NCI-H2029 (cell line): Measurements from ENCODE around the gene HRH4.

Experiments
- DNase-seq: peaks from one replicate; lab custom pipeline; 2025; lab: John Stamatoyannopoulos, UW

The HRH4 gene

DNA sequence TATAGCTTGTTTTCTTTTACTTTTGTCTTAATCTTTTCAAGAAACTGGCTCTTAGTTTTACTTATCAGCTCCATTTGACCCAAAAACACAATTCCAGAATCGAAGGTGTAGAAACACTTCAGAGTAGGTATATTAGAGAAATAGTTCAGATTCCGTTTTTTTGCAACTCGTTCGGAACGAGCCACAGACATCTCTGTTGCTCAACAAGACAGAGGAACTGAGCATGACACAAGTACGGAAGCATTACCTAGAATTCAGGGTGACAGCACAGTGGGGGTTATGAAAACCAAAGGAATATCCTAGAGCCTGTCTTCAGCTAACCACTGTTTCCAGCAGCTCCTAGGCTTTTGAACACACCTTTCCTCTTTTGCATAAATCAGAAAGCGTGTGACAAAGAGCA, 5.0 kb downstream of the HRH4 start:
- DNase-seq, result no peak

DNA sequence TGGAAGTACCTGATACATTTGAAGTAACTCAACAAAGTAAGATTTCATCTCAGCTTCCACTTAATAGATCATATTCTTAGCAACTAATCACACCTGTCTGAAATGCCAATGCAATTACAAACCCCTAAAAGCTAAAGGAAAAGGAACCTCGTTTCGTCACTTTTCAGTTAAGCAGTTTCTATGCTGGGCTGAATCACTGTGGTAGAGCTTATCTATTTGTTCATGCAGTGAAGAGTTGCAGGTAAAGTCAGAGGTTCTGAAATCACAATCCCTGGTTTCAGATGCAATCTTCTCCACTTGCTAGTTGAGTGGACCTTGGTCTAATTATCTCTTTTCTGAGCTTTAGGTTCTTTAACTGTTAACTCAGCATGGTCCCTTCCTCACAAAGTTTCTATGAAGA, 6.3 kb downstream of the HRH4 start:
- DNase-seq, result no peak

DNA sequence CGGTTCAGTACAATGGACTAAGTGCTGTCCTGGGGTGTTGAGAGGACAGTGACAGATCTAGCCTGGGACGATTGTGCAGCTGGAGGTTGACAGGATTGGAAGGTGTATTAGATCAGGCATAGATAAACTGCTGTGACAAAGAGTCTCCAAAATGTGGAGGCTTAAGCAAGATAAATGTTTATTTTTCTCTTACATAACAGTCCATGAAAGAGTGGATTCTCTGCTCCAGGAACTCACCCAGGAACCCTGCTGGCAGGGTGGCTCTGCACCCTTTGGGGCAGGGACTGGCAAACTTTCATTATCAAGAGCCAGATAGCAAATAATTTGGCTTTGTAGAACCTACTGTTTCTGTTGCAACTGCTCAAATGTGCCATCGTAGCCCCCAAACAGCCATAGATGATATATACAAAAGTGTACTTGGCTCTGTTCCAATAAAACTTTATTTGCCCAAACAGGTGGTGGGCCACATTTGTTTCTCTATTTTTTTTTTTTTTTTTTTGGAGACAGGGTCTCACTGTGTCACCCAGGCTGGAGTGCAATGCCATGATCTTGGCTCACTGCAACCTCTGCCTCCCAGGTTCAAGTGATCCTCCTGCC, 9.7 kb downstream of the HRH4 start:
- DNase-seq, result no peak

- no peak for DNase-seq
Observed at GRCh38 chr18:24470805-24471204, 10.4 kb downstream of the HRH4 start.

DNA sequence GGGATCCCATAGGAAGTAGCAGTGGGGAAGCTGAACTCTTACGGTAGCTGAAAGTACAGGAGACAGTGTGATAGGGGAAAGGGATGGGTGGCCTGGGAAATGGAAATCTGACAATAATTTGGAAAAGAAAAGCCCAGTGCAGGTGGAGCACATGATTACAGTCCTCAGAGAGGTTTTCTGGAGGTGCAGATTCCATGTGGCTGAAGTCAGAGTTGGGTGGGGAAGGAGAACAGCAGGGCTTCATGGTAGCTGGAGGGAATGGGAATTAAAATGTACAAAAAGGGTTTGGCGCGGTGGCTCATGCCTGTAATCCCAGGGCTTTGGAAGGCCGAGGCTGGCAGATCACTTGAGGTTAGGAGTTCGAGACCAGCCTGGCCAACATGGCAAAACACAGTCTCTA, 12.2 kb downstream of the HRH4 start:
- no peak for DNase-seq

- no peak for DNase-seq
Observed at GRCh38 chr18:24474406-24474805, 14.0 kb downstream of the HRH4 start.

GRCh38 chr18:24475926-24476589, 15.6 kb downstream of the HRH4 start:
- DNase-seq, result no peak

DNA sequence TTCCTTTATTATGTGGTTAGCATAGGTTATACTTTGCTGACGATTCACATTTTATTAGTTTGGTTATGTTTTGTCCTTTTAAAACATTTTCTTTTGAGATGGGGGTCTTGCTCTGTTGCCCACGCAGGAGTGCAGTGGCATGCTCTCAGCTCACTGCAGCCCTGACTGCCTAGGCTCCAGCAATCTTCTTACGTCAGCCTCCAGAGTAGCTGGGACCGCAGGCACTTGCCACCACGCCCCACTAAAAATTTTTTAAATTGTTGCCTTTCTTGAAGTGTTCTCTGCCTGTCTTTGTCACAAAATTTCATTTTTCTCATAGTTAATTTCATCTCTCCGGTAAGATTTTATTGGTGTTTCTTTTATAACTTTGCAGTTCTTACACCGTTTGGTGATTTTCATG, 18.9 kb downstream of the HRH4 start:
- no peak for DNase-seq

- no peak for DNase-seq
Observed at GRCh38 chr18:24482821-24483220, 22.4 kb downstream of the HRH4 start.

- DNase-seq, result no peak
Observed at GRCh38 chr18:24485681-24486080, 25.2 kb downstream of the HRH4 start.

GRCh38 chr18:24486684-24487083, 26.2 kb downstream of the HRH4 start:
- no peak for DNase-seq

DNA sequence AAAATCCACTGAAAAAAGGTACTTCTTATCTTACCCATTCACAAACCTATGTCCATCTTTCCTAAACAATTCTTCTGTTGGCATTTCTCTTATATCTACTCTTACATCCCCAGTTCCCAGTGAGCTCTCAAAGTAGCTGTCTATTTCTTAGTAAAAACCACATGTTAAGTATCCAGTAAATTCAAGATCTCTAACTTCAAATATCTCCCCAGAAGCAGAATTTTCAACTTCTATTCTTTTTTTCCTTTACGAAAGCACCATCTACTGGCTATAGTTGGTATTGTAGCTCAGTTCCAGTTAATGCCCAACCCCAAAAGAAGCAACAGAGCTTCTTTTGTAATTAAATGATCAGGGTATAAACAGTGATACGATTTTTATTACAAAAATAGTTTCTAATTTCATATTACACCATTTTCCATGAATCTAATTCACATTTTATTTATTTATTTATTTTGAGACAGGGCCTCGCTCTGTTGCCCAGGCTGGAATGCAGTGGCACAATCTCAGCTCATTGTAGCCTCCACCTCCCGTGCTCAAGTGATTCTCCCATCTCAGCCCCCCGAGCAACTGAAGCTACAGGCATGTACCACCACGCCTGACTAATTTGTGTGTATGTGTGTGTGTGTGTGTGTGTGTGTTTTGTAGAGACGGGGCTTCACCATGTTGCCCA, 28.5 kb downstream of the HRH4 start:
- no peak for DNase-seq

- DNase-seq, result no peak
Observed at GRCh38 chr18:24490539-24490938, 30.1 kb downstream of the HRH4 start.

DNA sequence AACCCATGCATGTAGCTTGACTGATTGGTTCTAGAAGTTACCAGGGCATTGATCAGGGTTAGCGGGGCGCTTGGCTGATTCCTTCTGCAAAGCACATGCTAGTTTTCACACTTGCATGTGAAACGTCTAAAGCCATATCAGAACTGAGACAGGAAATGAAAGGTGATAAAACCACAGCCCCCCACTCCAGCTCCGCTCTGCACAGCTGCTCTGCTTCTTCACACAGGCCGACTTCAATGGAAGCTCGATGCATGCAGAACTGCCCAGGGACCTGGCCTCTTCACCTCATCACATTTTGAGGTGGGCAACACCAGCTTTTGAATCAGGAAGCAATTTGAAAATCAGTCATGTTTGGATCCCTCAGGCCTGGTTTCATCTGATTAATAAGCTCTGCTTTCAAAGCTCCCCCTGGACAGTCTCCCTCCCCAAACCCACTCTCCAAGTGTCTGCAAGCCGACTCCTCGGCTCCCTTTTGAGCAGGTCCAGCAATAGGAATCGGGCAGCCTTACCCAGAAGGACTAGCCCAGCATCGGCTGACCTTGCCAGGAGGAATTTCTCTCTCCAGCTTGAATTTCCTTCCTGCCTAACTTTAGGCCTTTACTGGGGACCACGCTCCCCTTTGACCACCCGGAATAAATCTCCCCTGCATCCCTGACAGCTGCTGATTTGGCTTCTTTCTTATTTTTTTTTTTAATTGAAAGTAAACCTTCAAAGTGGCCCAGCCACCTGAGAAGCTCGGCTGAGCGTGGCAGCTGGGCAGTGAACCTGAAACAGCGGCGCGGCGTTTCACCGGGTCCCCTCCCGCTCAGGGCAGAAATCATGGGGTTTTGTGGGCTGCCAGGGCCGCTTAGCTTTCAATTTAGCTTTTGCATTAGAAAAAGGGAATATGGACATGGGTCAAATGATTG, 31.7 kb downstream of the HRH4 start:
- no peak for DNase-seq

DNA sequence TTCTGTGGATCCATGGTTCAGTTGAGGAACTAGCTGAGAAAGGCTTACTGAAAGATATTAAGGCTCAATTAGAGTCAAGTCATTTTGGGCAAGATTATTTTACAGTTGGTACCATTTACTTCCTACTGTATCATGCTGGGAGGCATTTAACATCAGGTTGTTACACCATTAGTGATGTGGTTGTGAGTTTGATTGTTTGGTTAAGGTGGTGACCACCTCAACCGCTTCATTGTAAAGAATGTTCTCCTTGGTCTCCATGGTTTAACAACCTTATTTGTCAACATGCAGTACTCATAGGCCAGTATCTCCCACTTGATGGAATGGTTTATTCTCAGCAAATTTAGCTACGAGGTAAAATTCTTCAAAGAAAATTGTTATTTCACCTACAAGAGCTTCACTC, 34.1 kb downstream of the HRH4 start:
- no peak for DNase-seq

- no peak for DNase-seq
Observed at GRCh38 chr18:24497031-24497754, 36.8 kb downstream of the HRH4 start.

DNA sequence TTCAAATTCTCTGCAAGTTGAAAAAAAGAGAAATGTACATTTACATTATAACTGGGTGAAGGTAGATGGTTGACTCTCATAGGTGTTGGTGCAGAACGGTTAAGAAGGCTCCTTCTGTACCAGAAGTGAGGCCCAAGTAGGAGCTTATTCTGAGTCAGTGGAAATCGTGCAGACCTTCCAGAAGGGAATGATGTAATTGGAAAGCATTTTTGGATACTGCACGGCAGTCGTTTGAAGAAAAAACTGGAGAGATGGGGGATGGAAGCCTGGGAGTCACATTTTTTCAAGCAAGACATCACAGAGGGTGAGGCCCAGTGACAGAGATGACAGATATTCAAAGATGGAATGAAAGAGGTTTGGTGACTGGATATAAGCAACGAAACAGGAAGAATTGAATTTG, 39.4 kb downstream of the HRH4 start:
- DNase-seq, result no peak

GRCh38 chr18:24500217-24500616, 39.8 kb downstream of the HRH4 start:
- DNase-seq, result no peak

GRCh38 chr18:24500766-24501165, 40.3 kb downstream of the HRH4 start:
- DNase-seq, result no peak

- DNase-seq, result peak; percentile 27
Observed at GRCh38 chr18:24502667-24503523, 42.5 kb downstream of the HRH4 start.

DNA sequence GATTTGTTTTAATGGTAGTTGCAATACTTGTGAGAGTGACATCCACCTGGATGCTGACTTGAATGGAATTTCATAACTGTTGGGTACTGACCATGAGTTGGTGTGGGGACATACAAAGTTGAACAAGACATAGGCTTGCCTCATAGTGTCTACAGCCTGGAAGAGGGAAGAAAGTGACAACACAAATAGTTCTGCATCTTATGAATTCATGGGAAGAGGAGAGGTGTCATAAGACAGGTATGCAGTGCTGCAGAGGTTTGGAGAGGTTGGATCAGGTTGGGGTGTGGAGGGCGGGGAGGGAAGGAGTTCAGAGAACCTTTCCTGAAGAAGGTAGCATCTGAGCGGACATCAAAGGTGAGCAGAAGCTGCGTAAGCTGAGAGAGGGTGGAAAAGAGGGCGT, 44.0 kb downstream of the HRH4 start:
- DNase-seq, result no peak
